ENCODE measurements around the gene TSPAN32. TPM values are rescaled to one million over a fixed set of nuclear protein-coding genes. Genes with fewer than 3 reads are reported as not detected.

Gene TSPAN32
- total RNA-seq, 1 donor from 2014 or later = 12.5 TPM

- peaks cover 5% of the 10 kb centered on the region for H3K9me3 ChIP-seq
- peak overlapping the region; percentile 72 for H3K27ac ChIP-seq
- intact Hi-C loops (cut with DNase I) = no loop called here
- DNase-seq (peak; percentile 46), ATAC-seq (peak; percentile 5 to 32)
- H3K27me3 ChIP-seq (ENCODE audit: low read depth) = no peaks in the 10 kb centered on the region
- no peak for TF ChIP-seq CTCF (IDR thresholded peaks at IDR 0.05)
- peaks cover 29% of the 10 kb centered on the region for H3K4me1 ChIP-seq
- no peaks in the 10 kb centered on the region for H3K36me3 ChIP-seq
- H3K4me3 ChIP-seq = no peak overlapping the region
Observed at GRCh38 chr11:2315395-2316168, 13.8 kb downstream of the TSPAN32 start.

- Histone ChIP-seq H3K9me3 (peaks cover 5% of the 10 kb centered on the region), H3K4me1 (peaks cover 29% of the 10 kb centered on the region), H3K27me3 (ENCODE audit: low read depth) (no peaks in the 10 kb centered on the region), H3K4me3 (no peak overlapping the region), H3K36me3 (no peaks in the 10 kb centered on the region), H3K27ac (no peak overlapping the region)
- intact Hi-C loops (cut with DNase I) = no loop called here
- ATAC-seq (no peak), DNase-seq (peak; percentile 44)
- no peak for TF ChIP-seq CTCF (IDR thresholded peaks at IDR 0.05)
Observed at GRCh38 chr11:2316169-2316962, 14.6 kb downstream of the TSPAN32 start.

GRCh38 chr11:2316963-2317244, 15.1 kb downstream of the TSPAN32 start:
- H3K27ac ChIP-seq = no peak overlapping the region
- DNase-seq = no peak
- no peak for ATAC-seq
- no peak overlapping the region for H3K4me3 ChIP-seq
- intact Hi-C loops (cut with DNase I) = no loop called here
- no peak for TF ChIP-seq CTCF (IDR thresholded peaks at IDR 0.05)
- no peaks in the 10 kb centered on the region for H3K36me3 ChIP-seq
- peaks cover 5% of the 10 kb centered on the region for H3K9me3 ChIP-seq
- no peaks in the 10 kb centered on the region for H3K27me3 ChIP-seq (ENCODE audit: low read depth)
- peaks cover 29% of the 10 kb centered on the region for H3K4me1 ChIP-seq

GRCh38 chr11:2317354-2318050, 15.7 kb downstream of the TSPAN32 start:
- no peak for TF ChIP-seq CTCF (IDR thresholded peaks at IDR 0.05)
- H3K4me3 ChIP-seq = no peak overlapping the region

GRCh38 chr11:2318123-2318522, 16.3 kb downstream of the TSPAN32 start:
- intact Hi-C loops (cut with DNase I) = no loop called here
- no peak for TF ChIP-seq CTCF (IDR thresholded peaks at IDR 0.05)

More at GRCh38 chr11:2317354-2318050, 15.7 kb downstream of the TSPAN32 start:
- peaks cover 5% of the 10 kb centered on the region for H3K9me3 ChIP-seq
- H3K36me3 ChIP-seq = no peaks in the 10 kb centered on the region
- intact Hi-C loops (cut with DNase I) = no loop called here
- peaks cover 23% of the 10 kb centered on the region for H3K4me1 ChIP-seq
- DNase-seq (no peak), ATAC-seq (no peak)
- no peak overlapping the region for H3K27ac ChIP-seq
- no peaks in the 10 kb centered on the region for H3K27me3 ChIP-seq (ENCODE audit: low read depth)

More at GRCh38 chr11:2318123-2318522, 16.3 kb downstream of the TSPAN32 start:
- Histone ChIP-seq H3K4me3 (no peak overlapping the region), H3K27me3 (ENCODE audit: low read depth) (no peaks in the 10 kb centered on the region), H3K27ac (no peak overlapping the region), H3K36me3 (no peaks in the 10 kb centered on the region), H3K4me1 (peaks cover 19% of the 10 kb centered on the region), H3K9me3 (peaks cover 5% of the 10 kb centered on the region)
- ATAC-seq = no peak
- no peak for DNase-seq
